HG02759 (cell line): ENCODE results near the gene PXN.
"Not testable (repeated sequence)": the region's sequence is repeated elsewhere in the genome, so short reads cannot be mapped to it uniquely, and the experiment has no call there.

Experiments used
- ATAC-seq: cut with Tn5 transposase; IDR thresholded peaks from one replicate; pipeline ENCODE4 v1.9.1; 2021; ENCODE audit warnings: mild to moderate bottlenecking, moderate library complexity; ENCODE audit not compliant: unreplicated experiment

The PXN gene

DNA sequence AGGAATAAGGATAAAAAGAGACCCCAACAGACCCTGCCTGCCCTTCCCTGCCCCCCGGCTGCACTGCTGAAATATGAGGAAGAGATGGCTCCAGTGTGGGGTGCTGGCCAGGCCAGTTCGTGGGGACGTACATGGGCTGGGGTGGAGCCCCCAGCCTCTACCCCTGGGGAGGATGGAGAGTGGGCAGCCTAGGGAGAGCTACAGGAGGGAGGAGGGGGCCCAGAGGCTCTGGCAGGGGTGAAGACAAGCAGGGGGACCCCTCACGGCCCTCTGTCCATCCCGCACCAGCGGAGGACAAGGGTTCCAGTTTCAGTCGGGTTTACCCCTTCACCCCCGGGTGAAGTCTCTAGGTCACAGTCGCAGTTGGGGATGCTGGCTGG lies 53.6 kb downstream of the PXN start:
- ATAC-seq = no peak

DNA sequence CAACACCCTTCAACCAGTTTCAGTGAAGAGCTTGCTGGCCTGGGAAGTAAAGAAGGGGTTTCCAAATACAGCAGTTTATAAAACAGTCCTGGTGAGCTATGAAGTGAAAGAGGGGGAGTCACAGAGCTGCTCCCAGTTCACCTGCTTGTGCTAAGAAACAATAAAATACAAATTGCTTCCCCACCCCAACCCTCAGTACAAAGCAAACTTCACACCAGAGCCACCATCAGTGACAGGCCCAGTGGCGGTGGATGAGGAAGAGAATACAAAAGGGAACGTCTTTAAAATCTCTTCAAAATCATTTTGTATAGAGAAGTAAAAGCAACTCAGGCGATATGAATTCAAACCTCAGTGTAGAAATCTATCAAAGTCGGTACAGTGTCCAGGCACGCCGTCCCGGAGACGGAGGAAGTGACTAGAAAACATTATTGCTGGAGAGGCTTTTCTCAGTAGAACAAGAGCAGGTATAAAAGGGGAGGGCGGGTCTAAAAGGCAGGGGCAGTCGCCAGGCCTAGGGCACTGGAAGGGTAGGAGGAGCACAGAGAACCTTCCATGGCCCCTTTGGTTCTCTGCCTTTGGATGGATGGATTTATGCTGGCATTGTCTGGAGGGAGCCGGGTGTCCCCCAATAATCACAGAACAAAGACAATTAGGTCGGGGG lies 54.2 kb downstream of the PXN start:
- no peak for ATAC-seq

GRCh38 chr12:120209851-120210250 lies 55.7 kb downstream of the PXN start:
- ATAC-seq = no peak

GRCh38 chr12:120207227-120207626 lies 58.3 kb downstream of the PXN start:
- ATAC-seq = no peak

GRCh38 chr12:120206781-120207180 lies 58.7 kb downstream of the PXN start:
- ATAC-seq = not testable (repeated sequence)

GRCh38 chr12:120206228-120206627 lies 59.3 kb downstream of the PXN start:
- no peak for ATAC-seq

GRCh38 chr12:120204171-120204570 lies 61.4 kb downstream of the PXN start:
- no peak for ATAC-seq

GRCh38 chr12:120200364-120200800 lies 65.1 kb downstream of the PXN start:
- no peak for ATAC-seq

DNA sequence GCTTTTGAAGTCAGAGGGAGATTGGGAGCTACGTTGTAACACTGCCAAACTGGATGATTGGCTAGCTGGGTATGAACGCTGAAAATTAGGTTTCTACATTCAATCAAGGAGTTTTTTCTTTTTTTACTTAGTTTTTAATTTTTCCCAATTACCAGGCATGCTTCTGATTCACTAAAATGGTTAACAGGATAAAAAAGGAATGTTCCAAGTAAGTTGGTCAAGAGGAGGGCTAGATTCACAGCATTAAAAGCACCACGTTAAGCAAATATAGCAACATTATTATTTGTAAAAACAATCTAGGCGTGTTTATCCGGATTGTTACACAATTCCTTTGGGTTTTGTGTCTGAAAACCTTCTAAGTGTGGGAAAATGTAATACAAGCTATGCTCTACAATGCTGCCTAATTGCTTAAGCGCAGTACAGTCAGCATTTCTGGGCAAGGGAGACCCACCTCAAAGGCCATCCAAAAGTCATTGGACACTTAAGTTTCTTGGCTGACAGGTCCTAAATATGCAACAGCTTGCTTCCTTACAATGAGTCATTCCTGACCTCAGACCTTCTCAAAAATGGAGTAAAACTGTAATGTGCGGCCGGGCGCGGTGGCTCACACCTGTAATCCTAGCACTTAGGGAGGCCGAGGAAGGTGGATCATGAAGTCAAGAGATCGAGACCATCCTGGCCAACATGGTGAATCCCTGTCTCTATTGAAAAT lies 65.8 kb downstream of the PXN start:
- ATAC-seq = no peak

DNA sequence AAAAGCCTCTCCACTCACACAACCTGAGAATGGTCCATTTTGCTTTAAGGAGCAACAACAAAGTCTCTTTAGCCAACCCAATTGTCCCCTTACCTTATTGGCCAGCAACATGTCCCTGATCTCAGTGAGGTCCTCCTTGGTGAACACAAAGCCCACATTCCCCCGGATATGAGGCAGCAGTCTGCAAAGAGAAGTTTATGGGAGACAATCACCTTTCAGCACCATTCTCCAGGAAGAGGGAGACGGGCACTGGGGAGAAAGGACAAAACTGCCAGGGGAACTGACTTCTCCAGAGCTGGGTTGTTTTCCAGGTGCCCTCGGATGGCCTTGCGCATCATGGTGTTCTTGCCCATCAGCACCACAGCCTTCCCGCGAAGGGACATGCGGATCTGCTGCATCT lies 66.5 kb downstream of the PXN start:
- no peak for ATAC-seq

DNA sequence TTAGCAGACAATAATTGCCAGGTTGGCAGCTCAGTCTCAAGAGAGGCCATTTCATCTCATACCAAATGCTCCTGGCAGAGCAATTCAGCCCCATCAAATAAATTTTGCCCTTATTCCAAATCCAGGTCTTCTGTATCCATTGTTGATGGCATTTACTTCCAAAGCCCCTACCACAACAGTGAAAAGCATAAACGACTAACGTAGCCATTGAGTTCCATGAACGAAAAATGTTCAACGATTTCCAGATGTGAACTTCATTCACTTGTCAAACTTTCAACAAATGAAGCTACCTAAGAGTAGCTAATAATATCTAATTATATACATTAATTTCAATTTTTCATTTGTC lies 68.0 kb downstream of the PXN start:
- ATAC-seq = no peak

- not testable (repeated sequence) for ATAC-seq
These were observed 68.6 kb downstream of the PXN start for GRCh38 chr12:120196817-120197541.

DNA sequence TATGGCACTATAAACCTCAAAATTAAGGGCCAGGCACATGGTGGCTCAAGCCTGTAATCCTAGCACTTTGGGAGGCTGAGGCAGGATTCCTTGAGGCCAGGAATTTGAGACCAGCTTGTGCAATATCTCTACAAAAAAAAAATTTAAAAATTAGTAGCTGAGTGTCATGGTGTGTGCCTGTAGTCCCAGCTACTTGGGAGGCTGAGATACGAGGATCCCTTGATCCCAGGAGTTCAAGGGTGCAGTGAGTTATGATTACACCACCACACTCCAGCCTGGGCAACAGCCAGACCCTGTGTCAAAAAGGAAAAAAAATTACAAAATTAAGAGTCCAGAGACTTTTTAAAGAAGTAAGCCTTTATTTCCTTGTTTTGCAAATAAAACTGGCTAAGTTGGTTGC lies 69.2 kb downstream of the PXN start:
- no peak for ATAC-seq

DNA sequence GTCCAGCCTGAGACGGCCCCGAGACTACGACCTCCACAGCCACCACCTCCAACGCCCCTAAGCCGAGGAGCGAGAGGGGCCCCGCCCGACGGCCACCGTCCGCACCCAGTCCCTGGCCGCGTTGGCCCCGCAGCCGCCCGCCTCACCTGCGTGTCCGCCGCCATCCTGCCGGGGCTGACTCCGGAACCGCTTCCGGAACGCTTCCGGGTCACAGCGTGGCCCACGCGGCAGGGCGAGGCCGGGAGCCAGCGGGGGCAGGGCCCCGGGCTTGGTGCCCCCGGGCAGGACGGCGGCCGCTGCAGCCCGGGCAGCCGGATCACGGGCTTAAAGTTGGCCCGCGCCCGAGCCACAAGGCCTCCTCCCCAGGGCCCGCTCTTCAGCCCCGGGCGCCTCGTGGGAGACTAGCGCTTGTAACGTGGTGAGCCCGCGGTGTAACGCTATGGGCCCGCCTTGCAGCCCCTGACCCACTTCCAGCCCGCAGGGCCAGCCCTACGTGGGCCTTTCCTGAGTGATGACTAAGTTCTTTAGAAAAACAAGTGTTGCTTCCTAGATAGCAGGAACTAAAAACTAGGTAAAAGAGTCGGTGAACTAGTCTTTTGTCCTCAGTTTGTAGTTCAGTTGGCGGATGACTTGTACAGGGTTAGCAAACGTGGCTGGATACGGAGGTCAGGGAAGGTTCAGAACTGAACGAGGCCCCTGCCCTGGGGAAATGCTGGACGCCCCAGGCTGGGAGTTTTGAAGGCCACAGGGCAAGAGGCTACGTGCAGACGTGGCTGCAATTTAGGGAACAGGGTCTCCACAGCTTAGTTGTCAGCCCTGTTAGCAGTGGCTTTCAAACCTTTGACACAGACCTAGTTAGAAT lies 70.8 kb downstream of the PXN start, which contains the start of gene GCN1:
TSS of gene GCN1 (minus strand) at position 182 of the 862 bp plus-strand sequence. CDS start at position 164, 18 bp downstream.
- ATAC-seq = peak; percentile 89

DNA sequence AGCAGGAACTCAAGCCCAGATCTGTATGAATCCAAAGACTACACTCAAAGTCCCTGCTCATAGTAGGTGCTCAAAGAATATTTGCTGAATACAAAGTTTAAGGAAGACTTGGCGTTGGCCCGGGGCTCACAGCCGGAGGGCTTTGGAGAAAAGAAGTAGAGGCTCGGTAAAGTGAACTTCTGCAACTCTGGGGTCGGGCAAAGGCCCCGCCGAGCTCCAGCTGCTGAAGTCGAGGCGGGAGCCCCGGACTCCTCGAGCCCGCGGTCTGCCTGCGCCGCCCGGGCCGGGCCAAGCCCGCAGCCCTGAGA lies 71.3 kb downstream of the PXN start:
- no peak for ATAC-seq

DNA sequence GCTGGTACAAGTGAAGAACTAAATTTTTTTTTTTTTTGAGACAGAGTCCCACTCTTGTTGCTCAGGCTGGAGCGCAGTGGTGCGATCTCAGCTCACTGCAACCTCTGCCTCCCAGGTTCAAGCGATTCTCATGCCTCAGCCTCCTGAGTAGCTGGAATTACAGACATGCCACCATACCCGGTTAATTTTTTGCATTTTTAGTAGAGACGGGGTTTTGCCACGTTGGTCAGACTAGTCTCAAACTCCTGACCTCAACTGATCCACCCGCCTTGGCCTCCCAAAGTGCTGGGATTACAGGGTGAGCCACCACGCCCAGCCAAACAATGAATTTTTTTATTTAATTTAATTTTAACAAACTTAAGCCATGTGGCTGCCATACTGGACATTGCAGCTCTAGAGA lies 72.2 kb downstream of the PXN start:
- ATAC-seq = not testable (repeated sequence)

DNA sequence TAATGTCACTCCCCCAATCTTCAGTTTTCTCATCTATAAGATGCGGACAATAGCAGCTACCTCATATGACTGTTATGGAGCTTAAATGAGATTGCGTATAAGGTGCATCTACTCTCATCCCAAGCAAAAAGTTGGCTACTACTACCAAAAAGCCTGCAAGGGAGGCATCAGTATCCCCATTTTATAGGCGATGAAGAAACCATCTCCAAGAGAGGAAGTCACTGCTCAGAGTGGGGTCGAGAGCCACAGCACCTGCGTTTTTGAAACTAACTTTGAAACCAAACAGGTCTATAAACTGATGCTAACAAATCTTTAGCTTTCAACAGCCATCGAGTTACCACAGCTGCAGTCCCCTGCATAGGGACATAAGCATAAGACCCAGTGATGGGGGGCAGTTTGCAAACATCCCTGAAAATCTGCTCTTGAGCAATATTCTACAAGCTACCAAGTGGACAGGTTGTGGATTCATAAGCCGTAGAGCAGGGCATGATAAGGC lies 74.5 kb downstream of the PXN start:
- no peak for ATAC-seq

- no peak for ATAC-seq
These were observed 75.1 kb downstream of the PXN start for GRCh38 chr12:120190386-120190785.

- no peak for ATAC-seq
These were observed 78.9 kb downstream of the PXN start for GRCh38 chr12:120186654-120187053.

DNA sequence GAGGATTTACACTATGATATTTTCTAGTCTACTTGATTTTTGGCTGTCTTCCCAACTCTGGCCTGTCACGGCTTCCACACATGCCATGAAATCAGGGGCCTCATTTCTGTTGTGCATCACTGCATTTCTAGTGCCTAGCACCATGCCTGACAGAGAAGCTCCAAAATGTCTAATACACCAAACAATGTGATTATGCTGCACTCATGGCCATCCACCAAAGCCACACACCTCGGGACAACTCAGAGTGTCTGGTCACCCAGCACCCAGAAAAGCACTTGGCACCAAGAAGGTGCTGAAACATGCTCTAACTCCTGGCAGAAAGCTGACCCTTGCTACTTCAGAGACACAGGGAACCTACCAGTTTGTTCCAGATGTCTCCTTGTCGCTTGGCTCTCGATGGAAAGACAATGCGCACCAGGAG lies 82.3 kb downstream of the PXN start:
- no peak for ATAC-seq
